GM19328 (cell line): Measurements from ENCODE around the gene SNX7.

Source experiments
- ATAC-seq: cut with Tn5 transposase; IDR thresholded peaks from one replicate; pipeline ENCODE4 v1.9.1; 2021; ENCODE audit warnings: mild to moderate bottlenecking, moderate library complexity; ENCODE audit not compliant: unreplicated experiment

Gene SNX7

DNA sequence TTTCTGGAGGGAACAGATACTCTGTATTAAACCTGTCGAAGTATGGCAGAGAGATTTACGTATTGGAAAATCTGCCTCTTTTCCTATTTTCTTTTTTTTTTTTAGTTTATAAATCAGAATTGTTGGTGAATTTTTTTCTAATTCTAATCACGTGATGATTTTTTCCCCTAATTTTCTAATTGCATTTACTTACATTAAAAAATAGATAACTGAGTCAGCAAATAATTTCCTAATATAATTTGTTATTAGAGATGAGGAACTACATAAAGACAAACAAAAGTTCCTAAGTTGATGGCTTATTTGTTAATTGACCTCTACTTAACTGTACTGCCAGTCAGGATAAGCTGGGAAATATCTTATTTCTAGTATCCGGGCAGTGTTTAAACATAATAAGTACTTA lies 34.6 kb downstream of the SNX7 start:
- ATAC-seq: no peak

DNA sequence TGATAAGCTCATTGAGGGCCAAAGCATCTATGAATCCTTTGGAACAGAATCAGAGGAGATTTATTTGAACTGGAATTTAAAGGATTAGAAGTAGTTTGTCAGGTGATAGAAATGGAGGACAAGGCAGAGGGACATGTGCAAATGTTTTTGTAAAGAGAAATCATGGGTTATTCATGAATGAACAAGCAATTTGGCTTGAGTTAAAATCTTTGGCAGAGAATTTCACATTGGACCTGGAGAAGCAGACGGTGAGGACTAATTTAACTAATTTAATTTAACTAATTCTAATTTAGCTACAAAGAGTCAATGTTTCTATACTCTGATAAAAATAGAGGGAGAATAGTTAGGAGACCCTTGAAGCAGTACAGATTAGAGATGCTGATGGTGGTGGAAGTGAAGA lies 36.3 kb downstream of the SNX7 start:
- no peak for ATAC-seq

DNA sequence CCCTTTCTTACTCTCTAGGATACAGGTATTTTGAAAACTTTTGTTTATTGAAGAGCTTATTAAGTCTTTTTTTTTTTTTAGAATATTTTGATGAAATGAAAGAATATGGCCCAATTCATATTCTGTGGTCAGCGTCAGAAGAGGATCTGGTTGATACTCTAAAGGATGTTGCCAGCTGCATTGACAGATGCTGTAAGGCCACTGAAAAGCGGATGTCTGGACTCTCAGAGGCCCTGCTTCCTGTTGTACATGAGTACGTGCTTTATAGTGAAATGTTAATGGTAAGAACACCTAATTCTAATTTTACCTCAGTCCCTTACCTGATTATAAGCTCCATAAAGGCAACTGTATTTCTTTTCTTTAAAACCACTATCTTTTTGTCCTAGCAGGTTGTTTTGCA lies 37.1 kb downstream of the SNX7 start:
- no peak for ATAC-seq

DNA sequence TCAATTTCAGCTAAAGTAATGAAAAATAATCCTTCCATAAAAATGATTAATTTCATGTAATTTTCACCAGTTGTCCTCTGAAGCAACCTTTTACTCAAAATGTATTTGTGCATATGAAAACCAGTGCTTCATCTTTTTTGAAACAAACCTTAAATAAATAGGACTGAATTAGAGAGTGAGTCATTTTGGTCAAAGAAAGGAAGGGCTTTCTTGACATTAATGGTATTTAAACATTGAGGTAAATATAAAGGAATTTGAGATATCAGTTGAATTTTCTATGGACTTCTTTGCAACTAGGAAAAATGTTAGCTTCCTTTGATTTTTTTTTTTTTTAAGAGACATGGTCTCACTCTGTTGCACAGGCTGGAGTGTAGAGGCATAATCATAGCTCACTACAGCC lies 38.7 kb downstream of the SNX7 start:
- ATAC-seq: no peak

GRCh38 chr1:98702976-98703375 lies 41.5 kb downstream of the SNX7 start:
- no peak for ATAC-seq

DNA sequence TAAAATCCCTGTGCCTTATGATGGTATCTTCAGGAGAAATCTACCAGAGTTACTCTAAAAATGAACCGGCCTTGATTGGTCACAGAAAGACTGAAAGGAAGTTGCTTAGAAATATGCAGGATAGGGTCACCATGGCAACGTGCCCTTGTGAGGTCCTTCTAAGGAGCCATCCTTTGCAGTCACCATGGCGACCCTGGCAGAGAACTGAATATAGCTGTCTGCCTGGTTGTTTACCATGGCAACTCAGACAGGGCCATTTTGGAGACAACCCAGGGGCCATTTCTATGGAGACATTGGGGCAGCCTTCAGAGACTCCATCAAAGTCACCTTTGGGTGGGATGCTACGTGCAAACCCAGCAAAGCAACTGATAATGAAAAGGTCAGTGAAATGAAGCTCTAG lies 43.0 kb downstream of the SNX7 start:
- no peak for ATAC-seq

GRCh38 chr1:98704971-98705370 lies 43.5 kb downstream of the SNX7 start:
- no peak for ATAC-seq

- ATAC-seq: no peak
Measured at GRCh38 chr1:98705591-98705990, 44.1 kb downstream of the SNX7 start.

DNA sequence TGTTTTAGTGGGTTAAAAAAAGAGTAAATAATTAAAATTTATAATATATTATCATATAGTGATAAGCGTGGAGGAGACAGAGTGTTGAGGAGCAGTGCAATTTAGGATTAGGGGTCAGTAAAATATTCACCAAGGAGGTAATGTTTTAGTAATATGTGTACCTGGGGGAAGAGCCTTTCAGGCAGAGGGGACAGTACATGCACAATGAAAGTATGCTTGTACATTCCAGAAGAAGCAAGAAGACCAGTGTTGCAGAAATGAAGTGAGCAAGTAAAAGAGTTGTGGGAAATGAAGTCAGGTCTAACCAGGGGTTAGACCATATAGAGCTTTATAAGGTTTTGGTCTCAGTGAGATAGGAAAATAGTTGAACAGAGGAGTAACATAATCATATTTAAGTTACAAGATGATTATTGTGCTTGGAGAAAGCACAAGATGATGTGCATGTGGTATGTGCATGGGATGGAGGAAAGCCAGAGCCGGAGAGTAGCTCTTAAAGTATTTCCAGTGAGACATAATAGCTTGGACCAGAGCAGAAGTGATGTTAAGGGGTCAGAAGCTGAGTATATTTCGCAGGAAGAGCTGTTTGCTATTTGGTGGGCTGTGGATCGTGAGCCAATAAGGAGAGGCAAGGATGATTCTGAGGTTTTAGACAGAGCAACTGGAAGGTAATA lies 44.8 kb downstream of the SNX7 start:
- no peak for ATAC-seq

DNA sequence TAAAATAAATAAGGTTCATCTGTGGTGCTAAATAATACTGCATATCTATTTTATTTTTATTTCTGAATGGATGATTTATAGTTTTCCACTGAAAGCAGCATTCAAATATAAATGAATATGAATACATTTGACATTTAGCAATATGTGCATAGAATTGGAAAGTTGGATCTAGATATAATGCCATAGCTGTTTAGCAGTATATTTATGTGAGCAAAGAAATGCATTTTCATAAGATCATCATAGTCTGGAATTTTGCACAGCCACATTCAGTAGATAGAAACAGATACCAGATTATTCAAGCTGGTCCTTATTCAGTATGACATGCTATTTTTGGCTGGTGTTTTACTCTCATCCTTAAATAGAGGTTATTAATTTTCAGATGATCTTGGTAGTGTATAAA lies 46.0 kb downstream of the SNX7 start:
- no peak for ATAC-seq

DNA sequence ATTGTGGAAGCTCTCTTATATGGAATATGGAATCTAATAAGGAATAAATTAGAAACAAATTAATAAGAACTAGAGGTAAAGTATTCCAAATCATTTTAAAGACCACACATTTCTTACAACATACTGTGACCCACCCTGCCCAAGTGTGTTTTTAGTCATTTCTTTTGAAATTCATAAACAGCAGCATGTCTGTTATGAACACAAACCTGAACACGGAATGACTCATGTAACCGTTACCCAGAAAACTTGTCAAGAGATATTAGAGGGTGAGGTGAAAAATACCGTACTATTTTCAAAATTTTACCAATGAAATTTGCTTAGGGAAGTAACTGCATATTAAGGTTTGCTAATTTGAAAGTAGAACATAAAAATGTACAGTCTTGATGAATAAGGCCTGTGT lies 48.4 kb downstream of the SNX7 start:
- ATAC-seq: no peak

DNA sequence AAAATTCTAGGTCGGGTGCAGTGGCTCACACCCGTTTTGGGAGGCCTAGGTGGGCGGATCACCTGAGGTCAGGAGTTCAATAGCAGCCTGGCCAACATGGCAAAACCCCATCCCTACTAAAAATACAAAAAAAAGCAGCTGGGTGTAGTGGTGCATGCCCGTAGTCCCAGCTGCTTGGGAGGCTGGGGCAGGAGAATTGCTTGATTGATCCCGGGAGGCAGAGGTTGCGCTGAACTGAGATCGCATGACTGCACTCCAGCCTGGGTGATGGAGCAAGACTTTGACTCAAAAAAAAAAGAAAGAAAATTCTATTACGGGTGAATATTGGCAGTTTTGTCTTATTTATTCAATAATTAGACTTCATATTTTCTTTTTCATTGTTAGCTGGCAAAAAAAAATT lies 62.1 kb downstream of the SNX7 start:
- ATAC-seq: no peak

GRCh38 chr1:98732985-98733781 lies 71.7 kb downstream of the SNX7 start:
- no peak for ATAC-seq

- ATAC-seq: no peak
Measured at GRCh38 chr1:98733782-98734112, 72.2 kb downstream of the SNX7 start.

- ATAC-seq: no peak
Measured at GRCh38 chr1:98735756-98736155, 74.2 kb downstream of the SNX7 start.

DNA sequence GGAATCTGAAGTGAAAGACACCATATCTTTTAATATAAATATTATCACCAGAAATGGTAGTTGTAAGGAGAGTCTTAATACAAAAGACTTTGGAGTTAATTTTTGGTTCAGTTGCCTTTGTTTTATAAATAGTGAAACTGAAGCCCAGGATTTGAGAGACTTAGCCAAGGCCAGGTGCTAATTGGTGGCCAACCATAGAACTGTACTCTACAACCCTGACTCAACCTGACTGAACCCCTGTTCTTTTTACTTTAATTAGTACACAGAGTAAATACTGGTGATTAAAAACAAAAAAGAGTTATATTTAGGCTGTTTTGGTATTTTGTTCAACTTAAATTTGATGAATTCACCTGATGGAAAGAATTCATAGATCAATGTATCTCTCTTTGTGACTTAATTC lies 76.3 kb downstream of the SNX7 start:
- ATAC-seq: no peak

DNA sequence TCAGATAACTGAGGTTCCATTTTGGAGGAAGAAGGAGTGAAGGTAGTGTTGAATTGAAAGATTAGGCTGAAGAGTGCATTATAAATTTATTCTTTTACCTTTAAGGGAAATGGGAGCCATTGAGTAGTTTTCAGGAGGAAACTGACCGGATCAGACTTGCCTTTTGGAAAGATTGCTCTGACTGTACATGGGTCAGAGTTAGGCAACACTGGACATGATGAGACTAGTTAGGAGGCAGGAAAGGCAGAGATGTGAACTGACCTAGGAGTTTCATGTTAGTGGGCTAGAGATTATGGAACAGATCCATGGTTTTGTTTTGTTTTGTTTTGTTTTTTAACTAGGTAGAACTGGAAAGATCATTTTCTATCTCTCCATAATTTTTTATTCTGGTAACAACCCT lies 78.2 kb downstream of the SNX7 start:
- ATAC-seq: no peak

GRCh38 chr1:98741164-98741563 lies 79.6 kb downstream of the SNX7 start:
- no peak for ATAC-seq

GRCh38 chr1:98749152-98749756 lies 87.7 kb downstream of the SNX7 start:
- no peak for ATAC-seq

- ATAC-seq: no peak
Measured at GRCh38 chr1:98754176-98754575, 92.7 kb downstream of the SNX7 start.

- no peak for ATAC-seq
Measured at GRCh38 chr1:98761219-98761865, 99.8 kb downstream of the SNX7 start.
